ENCODE data around the gene OST4.

- TF ChIP-seq CTCF (IDR thresholded peaks at IDR 0.05; ENCODE audit: low read depth, low read length) = no peak
- no peak for TF ChIP-seq EZH2phosphoT487 (IDR thresholded peaks at IDR 0.05; ENCODE audit: low read depth)
These were observed 24.5 kb upstream of the OST4 start for GRCh38 chr2:27095745-27096651.
